ENCODE measurements around the gene PKD2.

Gene PKD2

DNA sequence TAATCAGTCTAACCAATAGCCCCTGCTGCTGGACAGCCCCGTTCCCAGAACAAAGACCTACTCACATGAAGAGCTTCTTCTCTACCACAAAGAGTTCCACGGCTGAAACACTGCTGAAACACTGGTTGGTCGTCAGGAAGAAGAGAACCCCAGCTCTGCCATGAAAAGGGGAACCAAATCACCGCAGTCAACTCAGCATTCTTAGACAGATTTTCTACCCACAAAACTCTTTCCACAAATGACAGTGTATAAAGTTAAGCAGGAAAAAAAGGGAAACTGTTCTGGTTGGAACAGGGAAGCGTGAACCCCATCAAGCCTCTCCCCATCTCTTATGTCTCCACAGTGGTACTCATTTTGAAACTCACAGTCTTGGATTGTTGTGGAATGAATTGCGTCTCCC lies 93.7 kb downstream of the PKD2 start:
- no peak overlapping the region for H3K4me2 ChIP-seq (ENCODE audit: low read depth, low read length)
- H3K9ac ChIP-seq (ENCODE audit: low read length), result no peak overlapping the region
- TF ChIP-seq, protein P1, sequence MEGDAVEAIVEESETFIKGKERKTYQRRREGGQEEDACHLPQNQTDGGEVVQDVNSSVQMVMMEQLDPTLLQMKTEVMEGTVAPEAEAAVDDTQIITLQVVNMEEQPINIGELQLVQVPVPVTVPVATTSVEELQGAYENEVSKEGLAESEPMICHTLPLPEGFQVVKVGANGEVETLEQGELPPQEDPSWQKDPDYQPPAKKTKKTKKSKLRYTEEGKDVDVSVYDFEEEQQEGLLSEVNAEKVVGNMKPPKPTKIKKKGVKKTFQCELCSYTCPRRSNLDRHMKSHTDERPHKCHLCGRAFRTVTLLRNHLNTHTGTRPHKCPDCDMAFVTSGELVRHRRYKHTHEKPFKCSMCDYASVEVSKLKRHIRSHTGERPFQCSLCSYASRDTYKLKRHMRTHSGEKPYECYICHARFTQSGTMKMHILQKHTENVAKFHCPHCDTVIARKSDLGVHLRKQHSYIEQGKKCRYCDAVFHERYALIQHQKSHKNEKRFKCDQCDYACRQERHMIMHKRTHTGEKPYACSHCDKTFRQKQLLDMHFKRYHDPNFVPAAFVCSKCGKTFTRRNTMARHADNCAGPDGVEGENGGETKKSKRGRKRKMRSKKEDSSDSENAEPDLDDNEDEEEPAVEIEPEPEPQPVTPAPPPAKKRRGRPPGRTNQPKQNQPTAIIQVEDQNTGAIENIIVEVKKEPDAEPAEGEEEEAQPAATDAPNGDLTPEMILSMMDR (IDR thresholded peaks at IDR 0.05; ENCODE audit: low read length), result no peak
- TF ChIP-seq EZH2 (optimal IDR thresholded peaks at IDR 0.05; ENCODE audit: low read depth, low read length), result no peak
- no peak for TF ChIP-seq EZH2phosphoT487 (IDR thresholded peaks at IDR 0.05; ENCODE audit: low read length)
- peak; percentile 43 for DNase-seq
- H3K9me3 ChIP-seq (replicated peaks; ENCODE audit: insufficient read depth, low read length), result no peaks in the 10 kb centered on the region
- no peaks in the 10 kb centered on the region for H3K36me3 ChIP-seq (replicated peaks; ENCODE audit: insufficient read depth, low read length)
- H3K4me1 ChIP-seq (ENCODE audit: low read length), result peaks cover 43% of the 10 kb centered on the region
- peak overlapping the region; percentile 98; the same call in 1 of the 2 replicates for H3K27ac ChIP-seq (ENCODE audit: low read length)
- no peak overlapping the region for H3K4me3 ChIP-seq (ENCODE audit: low read length)
- H3K79me2 ChIP-seq (ENCODE audit: low read length), result no peaks in the 10 kb centered on the region
- H4K20me1 ChIP-seq (ENCODE audit: insufficient read depth, low read length), result no peaks in the 10 kb centered on the region
- no peaks in the 10 kb centered on the region for H3K27me3 ChIP-seq (replicated peaks; ENCODE audit: insufficient read depth, low read length)
- no peaks in the 10 kb centered on the region for H3K9me2 ChIP-seq (replicated peaks; ENCODE audit: insufficient read depth, low read length)
- no peak overlapping the region for H2AFZ ChIP-seq (ENCODE audit: low read length)
- peaks cover 25% of the 10 kb centered on the region for H3F3A ChIP-seq (ENCODE audit: insufficient read depth, low read length)

DNA sequence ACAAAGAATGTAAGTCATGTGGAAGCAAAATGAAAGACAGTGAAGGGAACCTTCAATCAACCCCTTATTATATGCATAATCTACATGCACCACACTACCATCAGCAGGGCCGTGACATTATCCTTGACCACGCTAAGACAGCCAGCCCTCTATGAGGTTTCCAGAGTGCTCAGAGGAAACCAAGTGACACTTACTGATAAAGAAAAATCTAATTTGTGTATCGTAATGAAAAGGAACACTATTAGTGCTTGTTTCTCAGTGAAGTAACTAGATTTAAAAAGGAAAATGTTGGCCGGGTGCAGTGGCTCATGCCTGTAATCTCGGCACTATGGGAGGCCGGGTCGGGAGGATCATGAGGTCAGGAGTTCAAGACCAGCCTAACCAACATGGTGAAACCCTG lies 94.6 kb downstream of the PKD2 start:
- H3K9me2 ChIP-seq (replicated peaks; ENCODE audit: insufficient read depth, low read length), result no peaks in the 10 kb centered on the region
- H3K27ac ChIP-seq (ENCODE audit: low read length), result no peak overlapping the region
- no peak overlapping the region for H3K4me2 ChIP-seq (ENCODE audit: low read depth, low read length)
- no peak for DNase-seq
- H3K36me3 ChIP-seq (replicated peaks; ENCODE audit: insufficient read depth, low read length), result no peaks in the 10 kb centered on the region
- H3K27me3 ChIP-seq (replicated peaks; ENCODE audit: insufficient read depth, low read length), result no peaks in the 10 kb centered on the region
- no peak overlapping the region for H3K4me3 ChIP-seq (ENCODE audit: low read length)
- peaks cover 42% of the 10 kb centered on the region for H3K4me1 ChIP-seq (ENCODE audit: low read length)
- TF ChIP-seq, protein P1 (IDR thresholded peaks at IDR 0.05; ENCODE audit: low read length), result no peak
- TF ChIP-seq EZH2phosphoT487 (IDR thresholded peaks at IDR 0.05; ENCODE audit: low read length), result no peak
- no peak for TF ChIP-seq EZH2 (optimal IDR thresholded peaks at IDR 0.05; ENCODE audit: low read depth, low read length)
- no peaks in the 10 kb centered on the region for H4K20me1 ChIP-seq (ENCODE audit: insufficient read depth, low read length)
- H3K9ac ChIP-seq (ENCODE audit: low read length), result no peak overlapping the region
- H3K79me2 ChIP-seq (ENCODE audit: low read length), result no peaks in the 10 kb centered on the region
- no peaks in the 10 kb centered on the region for H3K9me3 ChIP-seq (replicated peaks; ENCODE audit: insufficient read depth, low read length)
- H2AFZ ChIP-seq (ENCODE audit: low read length), result no peak overlapping the region
- peaks cover 25% of the 10 kb centered on the region for H3F3A ChIP-seq (ENCODE audit: insufficient read depth, low read length)

DNA sequence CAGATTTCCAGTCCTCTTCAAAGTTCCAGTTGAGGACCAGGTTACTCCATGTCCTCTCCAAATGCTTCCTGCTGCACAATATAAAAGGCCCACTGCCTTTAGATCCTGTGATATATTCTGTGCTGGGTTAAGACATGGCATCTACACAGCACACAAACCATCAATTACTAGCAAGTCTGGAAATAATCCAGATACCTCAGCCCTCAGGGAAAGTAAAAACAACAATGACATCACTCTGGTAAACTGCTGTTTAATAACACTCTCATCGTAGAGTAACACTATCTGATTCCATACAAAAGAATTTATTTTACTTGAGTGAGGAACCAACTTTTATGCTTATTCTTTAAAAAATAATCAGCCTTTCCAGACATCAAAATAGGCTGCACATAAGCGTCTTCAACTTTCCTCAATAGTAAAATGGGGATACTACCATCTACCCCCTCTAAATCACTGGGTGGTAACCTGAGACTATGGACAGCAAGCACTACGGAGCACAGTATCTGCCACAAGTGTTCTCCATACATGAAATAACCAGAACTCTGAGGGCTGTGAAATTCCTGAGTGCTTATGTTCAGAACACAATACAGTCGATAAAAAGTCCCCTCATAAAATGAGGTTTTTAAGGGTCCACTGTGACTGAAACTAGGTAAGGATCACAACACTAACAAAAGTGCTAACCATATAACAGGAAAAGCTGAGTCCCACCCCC lies 97.6 kb downstream of the PKD2 start:
- H3K4me1 ChIP-seq (ENCODE audit: low read length), result peaks cover 15% of the 10 kb centered on the region
- no peak overlapping the region for H3K9ac ChIP-seq (ENCODE audit: low read length)
- no peaks in the 10 kb centered on the region for H3K27me3 ChIP-seq (replicated peaks; ENCODE audit: insufficient read depth, low read length)
- H3K79me2 ChIP-seq (ENCODE audit: low read length), result no peaks in the 10 kb centered on the region
- H3K4me2 ChIP-seq (ENCODE audit: low read depth, low read length), result no peak overlapping the region
- no peak overlapping the region for H2AFZ ChIP-seq (ENCODE audit: low read length)
- no peaks in the 10 kb centered on the region for H3K9me2 ChIP-seq (replicated peaks; ENCODE audit: insufficient read depth, low read length)
- no peak overlapping the region for H3K27ac ChIP-seq (ENCODE audit: low read length)
- DNase-seq, result no peak
- no peak for TF ChIP-seq EZH2phosphoT487 (IDR thresholded peaks at IDR 0.05; ENCODE audit: low read length)
- TF ChIP-seq, protein P1 (IDR thresholded peaks at IDR 0.05; ENCODE audit: low read length), result no peak
- no peak for TF ChIP-seq EZH2 (optimal IDR thresholded peaks at IDR 0.05; ENCODE audit: low read depth, low read length)
- H3K4me3 ChIP-seq (ENCODE audit: low read length), result no peak overlapping the region
- H3F3A ChIP-seq (ENCODE audit: insufficient read depth, low read length), result peaks cover 9% of the 10 kb centered on the region
- H3K36me3 ChIP-seq (replicated peaks; ENCODE audit: insufficient read depth, low read length), result no peaks in the 10 kb centered on the region
- H3K9me3 ChIP-seq (replicated peaks; ENCODE audit: insufficient read depth, low read length), result no peaks in the 10 kb centered on the region
- H4K20me1 ChIP-seq (ENCODE audit: insufficient read depth, low read length), result no peaks in the 10 kb centered on the region

All from MM.1S (cell line).